GM21526 (cell line): ENCODE data around the gene MT1F.
"Not testable (repeated sequence)": the region's sequence is repeated elsewhere in the genome, so short reads cannot be mapped to it uniquely, and the experiment has no call there.

ENCODE experiments used
- ATAC-seq: cut with Tn5 transposase; IDR thresholded peaks from one replicate; pipeline ENCODE4 v1.9.1; 2021; ENCODE audit warnings: moderate library complexity; ENCODE audit not compliant: unreplicated experiment, low FRiP score

Gene MT1F

DNA sequence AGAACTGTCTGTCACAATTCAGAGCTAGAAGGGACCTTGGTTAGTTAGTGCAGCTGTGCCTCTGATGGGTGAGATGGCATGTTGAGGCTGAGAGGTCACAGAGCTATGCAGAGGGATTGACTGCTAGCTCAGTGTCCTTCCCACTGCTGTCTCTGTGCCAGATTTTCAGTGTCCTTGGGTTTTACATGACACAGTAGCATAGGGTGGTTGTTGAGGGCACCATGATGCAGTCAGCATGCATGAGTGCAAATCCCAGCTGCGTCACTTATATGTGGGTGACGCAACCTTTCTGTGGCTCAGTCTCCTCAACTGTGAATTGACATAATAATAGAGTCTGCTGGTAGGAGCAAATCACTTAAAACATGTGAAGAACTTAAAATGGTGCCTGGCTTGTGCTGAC, 16.6 kb upstream of the MT1F start:
- no peak for ATAC-seq

GRCh38 chr16:56643080-56643778, 14.5 kb upstream of the MT1F start:
- ATAC-seq, result no peak

DNA sequence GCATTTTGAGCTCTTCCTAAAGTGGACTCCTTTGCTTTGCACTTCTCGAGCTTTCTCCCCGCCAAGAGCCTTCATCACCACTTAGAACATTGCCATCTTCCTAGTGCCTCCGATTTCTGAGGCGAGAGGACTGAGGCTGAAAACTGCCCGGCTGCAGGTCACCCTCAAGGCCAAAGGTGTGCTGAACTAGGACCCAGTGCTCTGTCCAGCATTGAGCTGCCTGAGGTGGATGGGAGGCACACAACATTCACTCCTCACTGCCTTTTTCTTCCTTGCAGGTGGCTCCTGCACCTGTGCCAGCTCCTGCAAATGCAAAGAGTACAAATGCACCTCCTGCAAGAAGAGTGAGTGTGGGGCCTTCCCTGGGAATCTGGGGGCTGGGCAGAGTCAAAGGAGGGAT, 13.9 kb upstream of the MT1F start:
- no peak for ATAC-seq

- ATAC-seq, result no peak
These were observed 12.4 kb upstream of the MT1F start for GRCh38 chr16:56645311-56645710.

- ATAC-seq, result no peak
These were observed 11.9 kb upstream of the MT1F start for GRCh38 chr16:56645838-56646237.

DNA sequence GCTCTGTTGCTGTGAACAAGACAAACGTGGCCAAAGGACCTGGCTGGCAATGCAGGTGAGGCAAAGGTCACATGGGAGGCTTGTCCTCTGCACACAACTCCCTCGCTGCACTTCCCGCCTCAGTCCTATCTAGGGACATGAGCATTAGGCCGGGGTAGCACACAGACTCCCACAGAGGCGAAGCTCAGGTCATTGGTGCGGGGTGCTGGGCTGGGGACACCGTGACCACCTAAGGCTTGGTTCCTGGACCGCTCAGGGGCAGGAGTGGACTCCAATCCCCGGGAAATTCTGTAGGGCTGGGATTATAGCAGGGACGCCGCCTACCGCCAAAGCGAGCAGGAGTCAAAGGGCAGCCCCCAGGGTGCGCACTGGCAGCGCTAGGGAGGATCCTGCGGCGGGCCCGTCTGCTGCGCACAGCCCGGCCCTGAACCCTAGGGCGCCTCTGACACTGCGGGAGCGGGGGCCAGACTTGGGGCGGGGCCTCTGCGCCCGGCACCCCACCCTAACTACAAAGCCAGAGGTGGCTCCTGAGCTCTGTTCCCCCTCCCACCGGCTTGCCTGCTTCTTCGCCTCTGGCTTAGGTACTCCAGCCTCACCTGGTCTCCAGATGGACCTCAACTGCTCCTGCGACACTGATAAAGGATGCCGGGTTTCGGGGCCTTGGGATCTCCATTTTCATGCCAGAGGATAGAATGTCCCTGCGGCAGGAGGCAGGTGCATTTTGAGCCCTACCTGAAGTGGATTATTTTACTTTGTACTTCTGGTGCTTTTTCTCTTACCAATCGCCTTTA, 9.9 kb upstream of the MT1F start:
- ATAC-seq, result no peak

DNA sequence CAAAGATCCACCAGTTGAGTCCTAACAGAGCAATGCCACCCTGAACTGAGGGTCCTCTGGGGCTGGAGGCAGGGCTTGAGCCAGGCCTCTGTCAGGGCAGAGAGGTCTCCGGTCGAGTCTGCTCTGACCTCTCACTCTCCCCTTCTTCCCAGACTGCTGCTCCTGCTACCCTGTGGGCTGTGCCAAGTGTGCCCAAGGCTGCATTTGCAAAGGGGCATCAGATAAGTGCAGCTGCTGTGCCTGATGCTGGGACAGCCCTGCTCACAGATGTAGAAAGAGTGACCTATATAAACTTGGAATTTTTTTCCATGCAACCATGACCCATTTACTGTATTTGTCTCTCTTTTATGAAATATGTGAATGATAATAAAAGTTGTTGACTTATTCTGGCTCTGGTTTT, 8.5 kb upstream of the MT1F start:
- no peak for ATAC-seq

DNA sequence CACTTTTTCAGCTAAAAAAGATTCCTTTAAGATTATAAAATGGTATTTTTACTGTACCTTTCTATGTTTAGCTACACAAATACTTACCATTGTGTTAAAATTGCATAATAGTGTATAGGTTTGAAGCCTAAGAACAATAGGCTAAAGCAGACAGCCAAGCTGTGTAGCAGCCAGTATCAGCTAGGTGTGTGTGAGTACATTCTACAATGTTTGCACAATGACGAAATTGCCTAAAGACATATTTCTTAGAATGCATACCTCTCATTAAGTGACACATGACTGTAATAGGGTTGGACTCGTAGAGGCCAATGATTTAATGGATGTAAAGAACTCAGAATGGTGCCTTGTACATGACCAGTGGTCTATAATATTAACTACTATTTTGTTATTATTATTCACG, 7.9 kb upstream of the MT1F start:
- no peak for ATAC-seq

- ATAC-seq, result no peak
These were observed 6.2 kb upstream of the MT1F start, which contains the start of gene MT1B for GRCh38 chr16:56651586-56651985. MT1B (plus strand) TSS chr16:56651886; CDS start chr16:56651954, 68 bp downstream.

- no peak for ATAC-seq
These were observed 5.2 kb upstream of the MT1F start for GRCh38 chr16:56652600-56652999.

- no peak for ATAC-seq
These were observed 4.5 kb upstream of the MT1F start for GRCh38 chr16:56653218-56653617.

GRCh38 chr16:56658327-56658875, 642 bp downstream of the MT1F start:
- ATAC-seq, result no peak

DNA sequence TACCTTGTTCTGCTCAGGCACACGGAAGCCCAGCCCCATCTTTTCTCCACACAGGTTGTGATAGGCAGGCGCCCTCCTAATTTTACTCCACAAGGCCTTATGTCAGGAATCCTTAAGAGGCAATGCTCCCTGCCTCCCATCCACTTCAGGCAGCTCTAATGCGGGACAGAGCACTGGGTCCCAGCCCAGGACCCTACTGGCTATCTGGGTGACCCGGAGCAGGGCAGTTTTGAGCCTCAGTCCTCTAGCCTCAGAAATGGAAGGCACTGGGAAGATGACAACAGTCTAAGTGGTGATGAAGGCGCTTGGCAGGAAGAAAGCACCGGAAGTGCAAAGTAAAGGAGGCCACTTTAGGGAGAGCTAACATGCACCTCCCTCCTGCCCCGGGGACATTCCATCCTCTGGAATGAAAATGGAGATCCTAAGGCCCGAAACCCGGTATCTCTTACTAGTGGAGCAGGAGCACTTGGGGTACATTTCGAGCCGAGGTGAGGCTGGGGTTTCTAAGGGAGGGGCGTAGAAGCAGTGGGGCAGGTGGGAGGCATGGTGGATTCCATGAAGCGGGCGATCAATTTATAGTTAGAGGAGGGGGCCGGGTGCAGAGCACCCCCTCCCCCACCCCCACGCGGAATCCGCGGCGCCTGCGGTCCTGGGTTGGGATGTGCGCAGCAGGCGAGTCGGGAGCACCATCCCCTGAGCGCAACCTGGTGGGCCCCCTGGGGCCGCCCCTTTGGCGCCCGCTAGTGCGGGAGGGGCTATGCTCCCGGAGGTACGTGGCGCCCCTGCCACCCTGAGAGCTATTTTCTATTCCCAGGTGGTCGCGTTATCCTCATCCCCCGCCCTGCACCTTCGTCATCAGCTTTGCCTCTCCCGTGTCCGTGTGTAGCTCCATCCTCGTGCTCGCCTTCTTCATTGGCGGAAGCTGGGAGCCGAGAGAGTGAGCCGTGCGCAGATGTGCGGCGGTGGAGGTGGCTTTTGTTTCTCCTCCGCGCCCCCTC, 4.9 kb downstream of the MT1F start:
- no peak for ATAC-seq

GRCh38 chr16:56664506-56664905, 6.7 kb downstream of the MT1F start:
- ATAC-seq, result no peak

GRCh38 chr16:56665286-56666261, 7.8 kb downstream of the MT1F start:
- not testable (repeated sequence) for ATAC-seq

- no peak for ATAC-seq
These were observed 10.1 kb downstream of the MT1F start, which contains the start of gene MT1G for GRCh38 chr16:56667581-56668571. MT1G (minus strand) TSS chr16:56668065; CDS start chr16:56667993, 72 bp downstream.

DNA sequence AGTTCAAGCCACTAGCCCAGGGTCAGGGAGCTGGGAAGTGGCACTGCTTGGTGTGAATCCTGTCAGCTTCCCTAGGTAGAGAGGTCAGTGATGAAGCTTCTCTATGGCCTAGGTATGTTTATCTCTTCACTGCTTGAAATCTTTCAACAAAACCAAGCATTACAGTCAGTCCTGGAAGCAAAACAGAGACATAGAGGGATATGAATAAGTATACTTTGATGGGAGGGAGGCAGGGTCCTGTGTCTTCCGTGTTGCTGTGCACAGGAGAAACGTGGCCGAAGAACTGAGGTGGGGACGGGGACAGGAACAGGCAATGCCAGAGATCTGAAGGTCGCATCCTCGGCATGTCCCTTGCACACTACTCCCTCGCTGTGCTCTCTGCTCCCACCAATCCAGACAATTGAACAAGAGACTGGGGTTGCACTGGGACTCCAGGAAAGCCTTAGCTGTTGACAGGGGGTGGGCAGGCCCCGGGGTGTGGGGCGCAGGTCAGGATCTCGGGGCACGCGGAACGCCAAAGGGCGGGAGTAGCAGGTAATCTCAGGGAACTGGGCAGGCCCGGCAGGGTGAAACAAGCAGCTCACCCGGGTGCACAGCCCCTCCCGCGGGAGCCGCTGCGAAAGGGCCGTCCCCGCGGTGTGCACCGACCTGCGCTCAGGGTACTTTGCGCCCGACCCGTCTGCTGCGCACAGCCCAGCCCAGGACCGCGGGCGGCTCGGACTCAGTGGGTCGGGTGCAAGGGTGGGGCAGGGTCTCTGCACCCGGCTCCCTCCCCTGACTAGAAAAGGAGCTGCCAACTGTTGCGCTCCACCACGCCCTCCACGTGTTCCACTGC, 11.5 kb downstream of the MT1F start, which contains the start of gene MT1H:
Gene MT1H (plus strand): TSS at position 810 of the 835 bp plus-strand sequence. CDS start 71 bp downstream, outside the sequence.
- ATAC-seq, result no peak
